NCI-H748 treated with DMSO at 0.1 percent for 48 hours (cell line): ENCODE data around the gene CLHC1.
"Not testable (repeated sequence)": the region's sequence is repeated elsewhere in the genome, so short reads cannot be mapped to it uniquely, and the experiment has no call there.

ENCODE experiments used
- DNase-seq: peaks from one replicate; lab custom pipeline; 2025; lab: John Stamatoyannopoulos, UW

CLHC1 gene

DNA sequence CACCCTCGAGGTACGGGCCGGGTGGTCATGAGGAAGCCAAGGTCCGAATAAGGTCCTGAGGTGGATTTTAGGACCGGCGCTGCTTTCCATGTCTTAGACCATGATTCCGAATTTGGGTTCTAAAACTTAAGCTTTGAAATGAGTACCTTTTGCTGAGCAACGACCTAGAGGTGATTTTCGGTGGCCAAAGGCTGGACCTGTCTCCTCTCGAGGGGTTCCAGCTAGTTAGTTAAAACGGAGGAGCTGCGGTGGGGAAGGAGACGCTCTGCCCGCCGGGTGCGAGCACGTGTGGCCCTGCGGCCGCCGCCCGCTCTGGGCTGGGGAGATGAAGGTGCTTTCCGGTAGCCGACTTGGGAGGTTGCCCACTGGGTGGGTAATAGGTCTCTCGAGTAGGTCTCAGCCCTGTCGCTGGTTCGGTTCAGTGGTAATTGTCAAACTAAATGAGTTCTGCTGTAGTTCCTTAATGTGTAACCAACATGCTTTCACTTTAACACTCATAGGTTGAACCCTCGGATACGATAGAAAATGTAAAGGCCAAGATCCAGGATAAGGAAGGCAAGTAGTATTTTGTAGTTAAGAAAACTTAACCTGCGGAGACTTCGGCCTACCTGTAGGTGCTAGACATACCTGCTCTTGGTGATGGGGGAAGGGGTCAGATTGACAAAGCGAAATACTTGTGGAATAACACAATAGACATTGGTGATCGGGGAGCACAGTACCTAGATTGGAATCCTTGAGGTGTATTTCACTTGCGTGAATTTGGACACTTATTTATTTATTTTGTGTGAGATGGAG lies 967 bp upstream of the CLHC1 start:
- no peak for DNase-seq

DNA sequence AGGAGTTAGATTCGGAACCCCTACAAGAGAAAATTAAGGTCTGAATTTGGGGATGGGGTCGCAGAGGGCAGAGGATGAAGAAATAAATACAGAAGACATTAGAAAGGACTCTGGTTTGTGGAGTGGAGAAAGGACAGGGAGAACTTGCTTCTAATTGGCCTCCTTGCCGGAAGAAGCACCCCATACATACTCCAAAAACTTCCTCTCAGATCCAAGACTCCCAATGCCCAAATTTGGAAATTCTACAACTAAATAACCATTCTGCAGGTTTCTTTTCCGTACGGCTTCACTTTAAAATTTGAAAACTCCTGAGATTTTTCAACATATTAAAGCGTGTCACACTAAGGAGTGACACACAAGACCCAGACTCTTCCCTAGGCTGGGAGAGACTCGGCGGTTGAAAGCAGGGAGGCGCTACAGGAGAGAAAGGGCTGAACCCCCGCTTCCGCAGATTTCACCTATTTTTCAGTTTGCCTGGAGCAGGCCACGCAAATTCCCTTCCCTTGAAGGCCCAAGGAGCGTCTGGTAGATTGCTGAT lies 478 bp downstream of the CLHC1 start:
- DNase-seq = no peak

DNA sequence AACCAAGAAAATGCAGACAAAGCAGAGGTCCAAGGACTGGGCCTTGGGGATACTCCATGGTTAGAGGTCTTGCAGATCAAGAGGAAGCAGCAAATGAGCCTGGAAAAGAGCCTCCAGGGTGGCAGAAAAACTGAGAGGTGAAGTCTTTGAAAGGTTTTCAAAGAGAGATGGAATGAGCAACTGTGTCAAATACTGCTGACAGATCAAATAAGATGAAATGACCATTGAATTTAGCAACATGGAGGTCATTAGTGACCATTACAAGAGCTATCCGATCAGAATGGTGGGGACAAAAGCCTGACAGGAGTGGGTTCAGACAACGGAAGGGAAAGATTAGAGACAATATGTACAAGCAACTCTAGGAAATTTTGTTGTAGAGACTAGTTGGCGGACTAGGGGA lies 1.5 kb downstream of the CLHC1 start:
- no peak for DNase-seq

- DNase-seq = no peak
These were observed 2.9 kb downstream of the CLHC1 start for GRCh38 chr2:55229221-55229620.

DNA sequence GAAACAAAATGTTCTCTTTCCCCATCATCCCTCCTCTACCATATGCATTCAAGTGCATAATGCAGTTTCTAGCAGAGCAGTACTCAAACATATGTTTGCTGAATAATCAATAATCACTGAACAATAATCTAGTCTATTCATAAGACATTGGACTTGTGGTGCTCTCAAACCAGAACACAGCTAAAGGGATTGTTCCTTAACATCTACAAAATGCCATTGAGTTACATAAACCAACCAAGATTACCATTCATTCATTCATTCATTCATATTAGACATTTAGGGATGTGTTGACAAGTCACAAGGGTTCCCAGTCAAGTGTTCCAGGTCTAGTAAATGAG lies 3.9 kb downstream of the CLHC1 start:
- no peak for DNase-seq

DNA sequence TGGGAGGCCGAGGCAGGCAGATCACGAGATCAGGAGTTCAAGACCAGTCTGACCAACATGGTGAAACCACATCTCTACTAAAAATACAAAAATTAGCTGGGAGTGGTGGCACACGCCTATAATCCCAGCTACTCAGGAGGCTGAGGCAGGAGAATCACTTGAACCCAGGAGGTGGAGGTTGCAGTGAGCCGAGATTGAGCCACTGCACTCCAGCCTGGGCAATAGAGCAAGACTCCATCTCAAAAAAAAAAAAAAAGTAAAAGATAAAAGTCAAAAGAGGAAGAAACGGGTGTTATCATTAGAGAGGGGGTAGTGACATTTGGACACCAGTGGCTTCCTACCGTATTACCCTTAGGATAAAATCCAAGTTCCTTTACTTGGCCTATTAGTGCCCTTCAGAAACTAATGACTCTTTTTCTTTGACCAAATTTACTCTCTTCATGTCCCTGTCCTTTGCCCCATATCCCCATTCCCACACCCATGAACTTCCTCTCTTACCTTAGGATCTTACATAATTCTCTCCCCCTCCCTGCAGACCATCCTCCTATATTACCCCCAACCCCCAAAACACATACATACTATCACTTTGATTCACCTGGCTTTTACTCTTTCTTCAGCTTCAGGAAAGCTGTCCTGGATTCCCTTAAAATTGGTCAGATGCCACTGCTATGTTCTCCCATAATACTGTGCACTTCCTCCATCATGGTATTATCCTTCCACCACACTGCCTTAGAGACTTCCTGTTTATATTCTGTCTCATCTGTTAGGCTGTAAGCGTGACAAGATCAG lies 4.5 kb downstream of the CLHC1 start:
- DNase-seq = not testable (repeated sequence)

DNA sequence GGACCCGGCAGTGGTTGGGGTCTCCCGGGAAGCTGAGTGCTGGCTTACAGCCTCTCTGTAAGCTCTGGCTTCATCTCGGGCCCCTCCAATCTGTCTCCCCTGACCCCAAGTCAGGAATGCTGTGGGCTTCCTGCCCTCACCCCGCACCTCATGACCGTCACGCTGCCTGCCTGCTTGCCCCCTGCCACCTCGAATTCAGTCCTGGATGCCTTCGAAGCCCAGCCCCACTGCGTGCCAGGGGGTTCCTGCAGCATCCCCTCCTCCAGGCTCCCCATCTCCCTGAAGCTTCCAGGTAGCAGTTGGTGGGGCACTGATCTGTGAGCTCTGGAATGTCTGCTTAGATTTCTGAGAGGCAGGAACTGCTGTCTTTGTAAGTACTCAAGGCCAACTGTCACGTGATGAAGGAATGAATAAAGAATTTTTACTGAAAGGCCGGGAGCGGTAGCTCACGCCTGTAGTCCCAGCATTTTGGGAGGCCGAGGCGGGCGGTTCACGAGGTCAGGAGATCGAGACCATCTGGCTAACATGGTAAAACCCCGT lies 6.5 kb downstream of the CLHC1 start:
- DNase-seq = no peak

- no peak for DNase-seq
These were observed 7.3 kb downstream of the CLHC1 start for GRCh38 chr2:55224761-55225261.

- DNase-seq = no peak
These were observed 7.9 kb downstream of the CLHC1 start for GRCh38 chr2:55223958-55224760.

- no peak for DNase-seq
These were observed 18.3 kb downstream of the CLHC1 start for GRCh38 chr2:55213822-55214221.

DNA sequence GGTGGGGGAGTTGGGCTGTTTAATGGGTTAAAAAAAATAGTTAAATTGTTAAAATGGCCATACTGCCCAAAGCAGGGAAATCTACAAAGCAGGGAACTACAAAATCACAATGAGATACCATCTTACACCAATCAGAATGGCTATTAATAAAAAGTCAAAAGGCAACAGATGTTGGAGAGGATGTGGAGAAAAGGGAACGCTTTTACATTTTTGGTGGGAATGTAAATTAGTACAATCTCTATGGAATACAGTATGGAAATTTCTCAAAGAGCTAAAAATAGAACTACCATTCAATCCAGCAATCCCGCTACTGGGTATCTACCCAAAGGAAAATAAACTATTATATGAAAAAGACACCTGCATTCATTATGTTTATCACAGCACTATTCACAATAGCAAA lies 27.1 kb downstream of the CLHC1 start:
- DNase-seq = no peak

DNA sequence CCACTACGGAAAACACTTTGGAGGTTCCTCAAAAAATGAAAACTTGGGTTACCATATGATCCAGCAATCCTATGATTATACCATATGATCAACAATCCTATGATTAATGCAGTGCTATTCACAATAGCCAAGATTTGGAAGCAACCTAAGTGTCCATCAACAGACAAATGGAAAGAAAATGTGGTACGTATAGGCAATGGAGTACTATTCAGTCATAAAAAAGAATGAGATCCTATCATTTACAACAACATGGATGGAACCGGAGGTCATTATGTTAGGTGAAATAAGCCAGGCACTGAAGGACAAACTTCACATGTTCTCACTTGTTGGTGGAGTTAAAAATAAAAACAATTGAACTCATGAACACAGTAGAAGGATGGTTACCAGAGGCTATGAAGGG lies 27.6 kb downstream of the CLHC1 start:
- no peak for DNase-seq

GRCh38 chr2:55200416-55200815 lies 31.7 kb downstream of the CLHC1 start:
- no peak for DNase-seq

DNA sequence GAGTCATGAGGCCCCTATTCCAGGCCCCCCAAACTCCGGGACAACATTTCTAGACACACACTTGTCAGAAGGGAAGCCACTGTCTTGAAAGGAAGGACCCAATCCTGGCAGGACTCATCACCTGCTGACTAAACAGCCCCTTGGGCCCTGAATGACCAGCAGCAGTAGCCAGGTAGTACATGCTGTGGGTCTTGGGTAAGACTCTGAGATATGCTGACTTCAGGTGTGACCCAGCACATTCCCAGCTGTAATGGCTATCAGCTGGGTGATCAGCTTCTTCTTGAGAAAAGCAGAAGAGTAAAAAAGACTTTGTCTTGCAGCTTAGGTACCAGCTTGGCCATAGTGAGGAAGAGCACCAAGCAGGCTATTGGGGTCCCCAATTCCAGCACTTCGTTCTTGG lies 35.6 kb downstream of the CLHC1 start:
- no peak for DNase-seq

DNA sequence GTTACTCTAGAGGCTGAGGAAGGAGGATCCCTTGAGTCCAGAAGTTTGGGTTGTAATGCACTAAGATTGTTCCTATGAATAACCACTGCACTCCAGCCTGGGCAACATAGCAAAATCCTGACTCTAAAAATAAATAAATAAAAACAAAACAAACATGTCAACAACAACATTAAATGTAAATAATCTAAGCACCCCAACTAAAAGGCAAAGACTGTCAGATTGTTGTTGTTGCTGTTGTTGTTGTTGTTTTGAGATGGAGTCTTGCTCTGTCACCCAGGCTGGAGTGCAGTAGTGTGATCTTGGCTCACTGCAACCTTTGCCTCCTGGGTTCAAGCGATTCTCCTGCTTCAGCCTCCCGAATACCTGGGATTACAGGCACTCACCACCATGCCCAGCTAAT lies 40.2 kb downstream of the CLHC1 start:
- not testable (repeated sequence) for DNase-seq

DNA sequence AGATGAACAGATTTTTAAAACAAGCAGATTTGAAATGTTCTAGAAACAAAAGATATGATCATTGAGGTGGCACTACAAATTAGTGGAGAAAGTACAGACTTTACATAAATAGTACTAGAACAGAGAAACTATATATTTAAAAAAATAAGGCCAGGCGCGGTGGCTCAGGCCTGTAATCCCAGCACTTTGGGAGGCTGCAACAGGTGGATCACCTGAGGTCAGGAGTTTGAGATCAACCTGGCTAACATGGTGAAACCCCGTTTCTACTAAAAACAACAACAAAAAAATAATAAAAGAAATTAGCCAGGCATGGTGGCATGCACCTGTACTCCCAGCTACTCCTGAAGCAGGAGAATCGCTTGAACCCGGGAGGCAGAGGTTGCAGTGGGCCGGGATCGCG lies 45.3 kb downstream of the CLHC1 start:
- DNase-seq = not testable (repeated sequence)

DNA sequence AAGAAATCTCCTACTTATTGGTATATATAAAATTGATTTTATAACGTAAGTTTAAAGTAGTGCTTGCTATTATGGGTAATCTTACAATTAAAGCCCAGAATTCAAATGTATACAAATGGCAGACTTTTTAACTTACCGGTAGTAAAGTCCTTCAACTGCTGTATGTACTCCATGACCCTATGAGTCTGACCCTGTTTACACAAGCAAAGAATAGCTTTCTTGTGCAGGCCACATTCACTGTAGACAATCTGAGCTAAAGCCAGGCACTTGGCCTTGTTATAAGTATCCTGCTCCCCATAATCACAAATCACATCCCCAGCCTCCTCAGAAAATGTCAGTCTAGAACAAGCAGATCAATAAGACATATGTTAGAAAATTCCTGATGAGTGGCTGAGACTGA lies 51.7 kb downstream of the CLHC1 start:
- DNase-seq = no peak

DNA sequence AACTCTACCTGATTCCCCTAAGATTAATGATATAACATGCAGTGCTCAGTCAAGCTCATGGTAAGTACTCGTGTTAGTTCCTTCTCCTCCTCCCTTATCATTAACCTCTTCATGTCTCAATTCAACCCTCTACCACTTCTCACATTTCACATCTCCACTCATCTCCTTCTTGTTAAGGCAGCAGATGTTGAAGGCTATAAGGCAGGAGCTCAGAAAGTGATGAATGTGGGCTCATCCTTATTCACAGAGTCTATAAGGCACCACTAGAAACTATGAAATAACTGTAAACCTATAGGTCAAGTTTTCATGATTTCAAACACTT lies 56.0 kb downstream of the CLHC1 start:
- no peak for DNase-seq

GRCh38 chr2:55175254-55176093 lies 56.6 kb downstream of the CLHC1 start:
- peak; percentile 37 for DNase-seq

GRCh38 chr2:55173438-55174054 lies 58.5 kb downstream of the CLHC1 start:
- no peak for DNase-seq

DNA sequence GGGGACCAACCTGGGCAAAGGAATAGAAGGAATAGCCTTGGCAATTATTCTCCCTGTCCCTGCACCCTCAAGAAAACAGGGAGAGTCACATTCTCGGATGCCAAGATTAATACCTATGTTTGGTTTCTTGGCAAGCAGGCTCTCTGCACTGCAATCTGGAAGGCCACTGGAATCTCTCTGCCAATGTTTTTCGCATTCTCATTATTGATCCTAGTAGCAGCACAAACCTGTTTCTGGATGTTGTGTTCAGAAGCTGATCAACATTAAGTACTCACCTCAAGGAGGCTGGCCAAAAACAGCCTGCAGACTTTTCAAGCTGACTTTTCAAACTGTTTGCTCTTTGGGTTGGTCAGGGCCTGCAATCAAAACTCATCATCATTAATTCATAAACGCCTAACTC lies 62.2 kb downstream of the CLHC1 start:
- no peak for DNase-seq
